GM19438 (cell line): Measurements from ENCODE around the gene ATF2.
"Not testable (repeated sequence)": the region's sequence is repeated elsewhere in the genome, so short reads cannot be mapped to it uniquely, and the experiment has no call there.

Experiments used
- ATAC-seq: cut with Tn5 transposase; IDR thresholded peaks from one replicate; pipeline ENCODE4 v1.9.1; 2021; ENCODE audit warnings: low read depth; ENCODE audit not compliant: unreplicated experiment

The ATF2 gene

GRCh38 chr2:175166216-175166824 is 1.7 kb downstream of the ATF2 start:
- no peak for ATAC-seq

GRCh38 chr2:175164235-175164634 is 3.8 kb downstream of the ATF2 start:
- ATAC-seq, result no peak

- no peak for ATAC-seq
These were observed 9.1 kb downstream of the ATF2 start for GRCh38 chr2:175158894-175159293.

GRCh38 chr2:175156534-175156933 is 11.5 kb downstream of the ATF2 start:
- ATAC-seq, result no peak

GRCh38 chr2:175154661-175155082 is 13.3 kb downstream of the ATF2 start:
- ATAC-seq, result no peak

GRCh38 chr2:175152242-175152641 is 15.8 kb downstream of the ATF2 start:
- ATAC-seq, result no peak

- ATAC-seq, result no peak
These were observed 16.2 kb downstream of the ATF2 start for GRCh38 chr2:175151791-175152190.

- no peak for ATAC-seq
These were observed 20.8 kb downstream of the ATF2 start for GRCh38 chr2:175147186-175147585.

GRCh38 chr2:175143678-175144077 is 24.3 kb downstream of the ATF2 start:
- no peak for ATAC-seq

GRCh38 chr2:175143191-175143590 is 24.8 kb downstream of the ATF2 start:
- no peak for ATAC-seq

GRCh38 chr2:175140332-175140731 is 27.7 kb downstream of the ATF2 start:
- no peak for ATAC-seq

GRCh38 chr2:175137793-175138192 is 30.2 kb downstream of the ATF2 start:
- ATAC-seq, result no peak

GRCh38 chr2:175136334-175137215 is 31.4 kb downstream of the ATF2 start:
- ATAC-seq, result peak; percentile 69

- ATAC-seq, result no peak
These were observed 32.1 kb downstream of the ATF2 start for GRCh38 chr2:175135862-175136261.

- no peak for ATAC-seq
These were observed 32.8 kb downstream of the ATF2 start for GRCh38 chr2:175135177-175135576.

GRCh38 chr2:175131252-175131651 is 36.8 kb downstream of the ATF2 start:
- no peak for ATAC-seq

- ATAC-seq, result no peak
These were observed 41.3 kb downstream of the ATF2 start for GRCh38 chr2:175126661-175127060.

- ATAC-seq, result no peak
These were observed 44.7 kb downstream of the ATF2 start for GRCh38 chr2:175123254-175123653.

GRCh38 chr2:175111200-175111657 is 56.8 kb downstream of the ATF2 start:
- no peak for ATAC-seq

GRCh38 chr2:175108091-175108490 is 59.9 kb downstream of the ATF2 start:
- not testable (repeated sequence) for ATAC-seq

GRCh38 chr2:175107146-175107545 is 60.9 kb downstream of the ATF2 start:
- ATAC-seq, result no peak

GRCh38 chr2:175103191-175103590 is 64.8 kb downstream of the ATF2 start:
- no peak for ATAC-seq
